ENCODE results near the gene ANKRD33B. TPM values are rescaled to one million over a fixed set of nuclear protein-coding genes. Genes with fewer than 3 reads are reported as not detected.

The ANKRD33B gene
- total RNA-seq, 1 donor from 2014 or later, result 0.84 TPM

- H3K9me3 Mint-ChIP-seq, result no peaks in the 10 kb centered on the region
- H3K4me3 Mint-ChIP-seq, result no peak overlapping the region
- TF ChIP-seq CTCF (conservative IDR thresholded peaks at IDR 0.05), result no peak
- H3K27ac Mint-ChIP-seq (ENCODE audit: unreplicated experiment), result no peak overlapping the region
- H3K27me3 Mint-ChIP-seq (ENCODE audit: low read depth), result no peaks in the 10 kb centered on the region
- DNase-seq (ENCODE audit: low read depth, low spot score), result no peak
- H3K4me1 Mint-ChIP-seq, result peaks cover 10% of the 10 kb centered on the region
- H3K36me3 Mint-ChIP-seq (ENCODE audit: low read depth), result no peaks in the 10 kb centered on the region
These were observed 88.3 kb downstream of the ANKRD33B start for GRCh38 chr5:10652151-10652550.

- Mint-ChIP-seq H3K4me1 (peaks cover 10% of the 10 kb centered on the region), H3K27ac (ENCODE audit: unreplicated experiment) (no peak overlapping the region), H3K9me3 (no peaks in the 10 kb centered on the region), H3K27me3 (ENCODE audit: low read depth) (no peaks in the 10 kb centered on the region), H3K36me3 (ENCODE audit: low read depth) (no peaks in the 10 kb centered on the region), H3K4me3 (no peak overlapping the region)
- no peak for DNase-seq (ENCODE audit: low read depth, low spot score)
- no peak for TF ChIP-seq CTCF (conservative IDR thresholded peaks at IDR 0.05)
These were observed 88.7 kb downstream of the ANKRD33B start for GRCh38 chr5:10652606-10653005.

- H3K27ac Mint-ChIP-seq (ENCODE audit: unreplicated experiment), result no peak overlapping the region
- H3K36me3 Mint-ChIP-seq (ENCODE audit: low read depth), result no peaks in the 10 kb centered on the region
- H3K9me3 Mint-ChIP-seq, result no peaks in the 10 kb centered on the region
- no peak for DNase-seq (ENCODE audit: low read depth, low spot score)
- peaks cover 10% of the 10 kb centered on the region for H3K4me1 Mint-ChIP-seq
- H3K27me3 Mint-ChIP-seq (ENCODE audit: low read depth), result no peaks in the 10 kb centered on the region
- TF ChIP-seq CTCF (conservative IDR thresholded peaks at IDR 0.05), result no peak
- H3K4me3 Mint-ChIP-seq, result no peak overlapping the region
These were observed 89.2 kb downstream of the ANKRD33B start for GRCh38 chr5:10653043-10653442.

- Mint-ChIP-seq H3K36me3 (ENCODE audit: low read depth) (no peaks in the 10 kb centered on the region), H3K9me3 (no peaks in the 10 kb centered on the region), H3K27ac (ENCODE audit: unreplicated experiment) (no peak overlapping the region), H3K4me3 (no peak overlapping the region), H3K4me1 (peaks cover 10% of the 10 kb centered on the region), H3K27me3 (ENCODE audit: low read depth) (no peaks in the 10 kb centered on the region)
- no peak for DNase-seq (ENCODE audit: low read depth, low spot score)
- no peak for TF ChIP-seq CTCF (conservative IDR thresholded peaks at IDR 0.05)
These were observed 90.0 kb downstream of the ANKRD33B start for GRCh38 chr5:10653751-10654400.

- peaks cover 10% of the 10 kb centered on the region for H3K4me1 Mint-ChIP-seq
- H3K4me3 Mint-ChIP-seq, result no peak overlapping the region
- no peaks in the 10 kb centered on the region for H3K27me3 Mint-ChIP-seq (ENCODE audit: low read depth)
- no peak for TF ChIP-seq CTCF (conservative IDR thresholded peaks at IDR 0.05)
- no peaks in the 10 kb centered on the region for H3K9me3 Mint-ChIP-seq
- H3K27ac Mint-ChIP-seq (ENCODE audit: unreplicated experiment), result no peak overlapping the region
- no peak for DNase-seq (ENCODE audit: low read depth, low spot score)
- H3K36me3 Mint-ChIP-seq (ENCODE audit: low read depth), result no peaks in the 10 kb centered on the region
These were observed 90.7 kb downstream of the ANKRD33B start for GRCh38 chr5:10654566-10654965.

Data from neural crest cell (in vitro differentiated cells).